SK-MEL-5 (cell line): ENCODE results near the gene DPH6. TPM values are rescaled to one million over a fixed set of nuclear protein-coding genes. Genes with fewer than 3 reads are reported as not detected.
"Not testable (repeated sequence)": the region's sequence is repeated elsewhere in the genome, so short reads cannot be mapped to it uniquely, and the experiment has no call there.

Experiments used
- DNase-seq: peaks from one replicate; pipeline ENCODE4 v3.0.0-alpha.2; 2016; ENCODE audit warnings: low read depth, low spot score
- in situ Hi-C: cut with HindIII; loops from 2 replicates; pipeline ENCODE4 v1.10.0; 2016; ENCODE audit warnings: low sequenced_read_pairs, high pct_unique_total_duplicates, low pct_unique_long_range_greater_than_20kb
- total RNA-seq: library from RNA; depleted of rRNA; stranded (reverse); fragments of >200 nt; shearing (Covaris generic); gene quantifications from 2 replicates; pipeline ENCODE4 v1.2.3, GENCODE V29; 2014

DPH6 gene
- total RNA-seq, 1 experiment from 2014 or later: 48.1 TPM

GRCh38 chr15:35460616-35461015, 85.3 kb downstream of the DPH6 start:
- in situ Hi-C loops: no loop called here
- DNase-seq: no peak

GRCh38 chr15:35458176-35458856, 87.6 kb downstream of the DPH6 start:
- DNase-seq: no peak
- in situ Hi-C loops: no loop called here

GRCh38 chr15:35455201-35455600, 90.8 kb downstream of the DPH6 start:
- in situ Hi-C loops: no loop called here
- no peak for DNase-seq

- in situ Hi-C loops: no loop called here
- no peak for DNase-seq
Observed at GRCh38 chr15:35450492-35450891, 95.5 kb downstream of the DPH6 start.

- in situ Hi-C loops: no loop called here
- DNase-seq: peak; percentile 37
Observed at GRCh38 chr15:35448294-35448693, 97.7 kb downstream of the DPH6 start.

- in situ Hi-C loops: no loop called here
- DNase-seq: no peak
Observed at GRCh38 chr15:35445891-35446290, 100.1 kb downstream of the DPH6 start.

- in situ Hi-C loops: no loop called here
- DNase-seq: peak; percentile 81
Observed at GRCh38 chr15:35444557-35445204, 101.3 kb downstream of the DPH6 start.

GRCh38 chr15:35443376-35443775, 102.6 kb downstream of the DPH6 start:
- no peak for DNase-seq
- in situ Hi-C loops: no loop called here

GRCh38 chr15:35442742-35443141, 103.2 kb downstream of the DPH6 start:
- in situ Hi-C loops: no loop called here

GRCh38 chr15:35441279-35441678, 104.7 kb downstream of the DPH6 start:
- in situ Hi-C loops: not testable (repeated sequence)

More at GRCh38 chr15:35442742-35443141, 103.2 kb downstream of the DPH6 start:
- no peak for DNase-seq

GRCh38 chr15:35440265-35440664, 105.7 kb downstream of the DPH6 start:
- in situ Hi-C loops: no loop called here
- DNase-seq: peak; percentile 97

More at GRCh38 chr15:35441279-35441678, 104.7 kb downstream of the DPH6 start:
- not testable (repeated sequence) for DNase-seq

GRCh38 chr15:35439291-35439690, 106.7 kb downstream of the DPH6 start:
- in situ Hi-C loops: no loop called here
- DNase-seq: peak; percentile 27

GRCh38 chr15:35437157-35437556, 108.8 kb downstream of the DPH6 start:
- in situ Hi-C loops: no loop called here

GRCh38 chr15:35436422-35436821, 109.5 kb downstream of the DPH6 start:
- in situ Hi-C loops: no loop called here

More at GRCh38 chr15:35437157-35437556, 108.8 kb downstream of the DPH6 start:
- peak; percentile 56 for DNase-seq

GRCh38 chr15:35431281-35431680, 114.7 kb downstream of the DPH6 start:
- in situ Hi-C loops: no loop called here

More at GRCh38 chr15:35436422-35436821, 109.5 kb downstream of the DPH6 start:
- DNase-seq: no peak

GRCh38 chr15:35430301-35430700, 115.7 kb downstream of the DPH6 start:
- in situ Hi-C loops: no loop called here
- DNase-seq: no peak

More at GRCh38 chr15:35431281-35431680, 114.7 kb downstream of the DPH6 start:
- no peak for DNase-seq

GRCh38 chr15:35427496-35427895, 118.5 kb downstream of the DPH6 start:
- in situ Hi-C loops: no loop called here
- no peak for DNase-seq

GRCh38 chr15:35427091-35427490, 118.9 kb downstream of the DPH6 start:
- DNase-seq: no peak
- in situ Hi-C loops: no loop called here

GRCh38 chr15:35410775-35411174, 135.2 kb downstream of the DPH6 start:
- in situ Hi-C loops: no loop called here
- DNase-seq: no peak
